ENCODE results near the gene ARFGEF2. TPM values are rescaled to one million over a fixed set of nuclear protein-coding genes. Genes with fewer than 3 reads are reported as not detected.
A peak's percentile ranks its signal among the peaks of the same experiment; 100 is the strongest.

ARFGEF2 gene
- total RNA-seq, 1 donor from 2014 or later = 24.7 TPM

- TF ChIP-seq CTCF (IDR thresholded peaks at IDR 0.05; ENCODE audit: unreplicated experiment) = no peak
- H3K36me3 Mint-ChIP-seq = peaks cover 11% of the 10 kb centered on the region
- H3K27me3 Mint-ChIP-seq (ENCODE audit: low read depth) = no peaks in the 10 kb centered on the region
- H3K27ac Mint-ChIP-seq = no peak overlapping the region
- H3K4me3 Mint-ChIP-seq = no peak overlapping the region
- peaks cover 7% of the 10 kb centered on the region for H3K4me1 Mint-ChIP-seq
- no peaks in the 10 kb centered on the region for H3K9me3 Mint-ChIP-seq
- DNase-seq (ENCODE audit: low spot score in 2 of 2, unreplicated experiment in 2 of 2) = no peak
Observed at GRCh38 chr20:48944663-48945297, 23.3 kb downstream of the ARFGEF2 start.

- H3K36me3 Mint-ChIP-seq = peaks cover 11% of the 10 kb centered on the region
- no peaks in the 10 kb centered on the region for H3K9me3 Mint-ChIP-seq
- peaks cover 7% of the 10 kb centered on the region for H3K4me1 Mint-ChIP-seq
- no peak for DNase-seq (ENCODE audit: low spot score in 2 of 2, unreplicated experiment in 2 of 2)
- no peak for TF ChIP-seq CTCF (IDR thresholded peaks at IDR 0.05; ENCODE audit: unreplicated experiment)
- no peaks in the 10 kb centered on the region for H3K27me3 Mint-ChIP-seq (ENCODE audit: low read depth)
- H3K27ac Mint-ChIP-seq = peak overlapping the region; percentile 67
- H3K4me3 Mint-ChIP-seq = no peak overlapping the region
Observed at GRCh38 chr20:48945840-48946514, 24.5 kb downstream of the ARFGEF2 start.

- Mint-ChIP-seq H3K36me3 (peaks cover 17% of the 10 kb centered on the region), H3K4me1 (peaks cover 7% of the 10 kb centered on the region)
Observed at GRCh38 chr20:48948612-48949011, 27.1 kb downstream of the ARFGEF2 start.

GRCh38 chr20:48949304-48950170, 28.0 kb downstream of the ARFGEF2 start:
- H3K27ac Mint-ChIP-seq = no peak overlapping the region
- TF ChIP-seq CTCF (IDR thresholded peaks at IDR 0.05; ENCODE audit: unreplicated experiment) = no peak
- H3K4me3 Mint-ChIP-seq = no peak overlapping the region
- no peak for DNase-seq (ENCODE audit: low spot score in 2 of 2, unreplicated experiment in 2 of 2)
- no peaks in the 10 kb centered on the region for H3K27me3 Mint-ChIP-seq (ENCODE audit: low read depth)
- H3K9me3 Mint-ChIP-seq = no peaks in the 10 kb centered on the region
- H3K4me1 Mint-ChIP-seq = peaks cover 7% of the 10 kb centered on the region
- peaks cover 16% of the 10 kb centered on the region for H3K36me3 Mint-ChIP-seq

More at GRCh38 chr20:48948612-48949011, 27.1 kb downstream of the ARFGEF2 start:
- Mint-ChIP-seq H3K27ac (no peak overlapping the region), H3K4me3 (no peak overlapping the region), H3K9me3 (no peaks in the 10 kb centered on the region), H3K27me3 (ENCODE audit: low read depth) (no peaks in the 10 kb centered on the region)
- TF ChIP-seq CTCF (IDR thresholded peaks at IDR 0.05; ENCODE audit: unreplicated experiment) = no peak
- DNase-seq (ENCODE audit: low spot score in 2 of 2, unreplicated experiment in 2 of 2) = no peak

- H3K27ac Mint-ChIP-seq = no peak overlapping the region
- H3K4me3 Mint-ChIP-seq = no peak overlapping the region
- peaks cover 27% of the 10 kb centered on the region for H3K36me3 Mint-ChIP-seq
- DNase-seq (ENCODE audit: low spot score in 2 of 2, unreplicated experiment in 2 of 2) = no peak
- no peaks in the 10 kb centered on the region for H3K27me3 Mint-ChIP-seq (ENCODE audit: low read depth)
- TF ChIP-seq CTCF (IDR thresholded peaks at IDR 0.05; ENCODE audit: unreplicated experiment) = no peak
- peaks cover 2% of the 10 kb centered on the region for H3K4me1 Mint-ChIP-seq
- H3K9me3 Mint-ChIP-seq = no peaks in the 10 kb centered on the region
Observed at GRCh38 chr20:48951041-48951440, 29.5 kb downstream of the ARFGEF2 start.

Data from mesothelial cell of epicardium (in vitro differentiated cells).